Body of pancreas (tissue), 4 donors: ENCODE data around the gene CEP19. TPM values are rescaled to one million over a fixed set of nuclear protein-coding genes. Genes with fewer than 3 reads are reported as not detected.

Experiments
- ATAC-seq: fragments of 150-250 bp; one replicate; pipeline ENCODE4 v1.9.1; 2016
- DNase-seq, 4 donors: peaks; one replicate each; pipeline ENCODE4 v3.0.0-alpha.2; 2019
- H3K27ac ChIP-seq, 4 donors: fragments of 200-600 bp; sonication (generic); 1 replicate in 3 of 4; 2 replicates in 1 of 4; pipeline versions ENCODE4 v1.5.1 to v1.6.1; 2016 to 2019; ENCODE audit warnings: mild to moderate bottlenecking in 1 of 4, mixed read lengths in 1 of 4, moderate library complexity in 1 of 4
- H3K27me3 ChIP-seq, 2 donors: fragments of 200-600 bp; sonication (generic); one replicate each; pipeline ENCODE4 v1.6.0; 2016; ENCODE audit warnings: mild to moderate bottlenecking in 1 of 2
- H3K36me3 ChIP-seq, 2 donors: fragments of 200-600 bp; sonication (generic); replicated peaks in 1 of 2; 2 replicates each; pipeline ENCODE4 v1.5.1; 2016; ENCODE audit warnings: low read depth in 2 of 2; ENCODE audit not compliant: insufficient read depth in 1 of 2
- H3K4me1 ChIP-seq: fragments of 200-600 bp; sonication (generic); one replicate; pipeline ENCODE4 v1.6.0; 2016
- H3K4me3 ChIP-seq, 2 donors: fragments of 200-600 bp; sonication (generic); 1 replicate in 1 of 2; 2 replicates in 1 of 2; pipeline ENCODE4 v1.5.1; 2016 to 2019
- H3K9me3 ChIP-seq, 3 donors: fragments of 200-600 bp; sonication (generic); 1 replicate in 2 of 3; 2 replicates in 1 of 3; pipeline ENCODE4 v1.5.1; 2016
- POLR2A ChIP-seq, 3 donors: fragments of 450-650 bp; IDR thresholded peaks; one replicate each; pipeline ENCODE4 v1.6.1; 2016; ENCODE audit warnings: antibody characterized with exemption in 3 of 3, mild to moderate bottlenecking in 2 of 3
- WGBS, 2 donors: methylation state at CpG; one replicate each; pipeline ENCODE4 v1.1.5; 2017; 5-methylcytosine and 5-hydroxymethylcytosine counted together
- intact Hi-C: fragments of 100-400 bp; cut with DNase I; formaldehyde crosslinking; loops from one replicate; pipeline ENCODE4 v1.15.1; 2023
- total RNA-seq, 2 donors: library from RNA; depleted of rRNA; stranded (reverse); fragments of >200 nt; gene quantifications; one replicate each; pipeline ENCODE4 v1.1.0, GENCODE V29; 2016
- TF ChIP-seq, protein P1 (sequence below), 7 experiments: fragments of 450-650 bp in 4 of 7; fragments of 200-600 bp in 3 of 7; sonication (generic) in 3 of 7; IDR thresholded peaks; one replicate each; pipeline ENCODE4 v1.5.1; 2016 to 2019; ENCODE audit warnings: antibody characterized with exemption in 7 of 7

Gene CEP19
- total RNA-seq, 2 donors from 2014 or later, result 0.78 TPM; not detected in 1

DNA sequence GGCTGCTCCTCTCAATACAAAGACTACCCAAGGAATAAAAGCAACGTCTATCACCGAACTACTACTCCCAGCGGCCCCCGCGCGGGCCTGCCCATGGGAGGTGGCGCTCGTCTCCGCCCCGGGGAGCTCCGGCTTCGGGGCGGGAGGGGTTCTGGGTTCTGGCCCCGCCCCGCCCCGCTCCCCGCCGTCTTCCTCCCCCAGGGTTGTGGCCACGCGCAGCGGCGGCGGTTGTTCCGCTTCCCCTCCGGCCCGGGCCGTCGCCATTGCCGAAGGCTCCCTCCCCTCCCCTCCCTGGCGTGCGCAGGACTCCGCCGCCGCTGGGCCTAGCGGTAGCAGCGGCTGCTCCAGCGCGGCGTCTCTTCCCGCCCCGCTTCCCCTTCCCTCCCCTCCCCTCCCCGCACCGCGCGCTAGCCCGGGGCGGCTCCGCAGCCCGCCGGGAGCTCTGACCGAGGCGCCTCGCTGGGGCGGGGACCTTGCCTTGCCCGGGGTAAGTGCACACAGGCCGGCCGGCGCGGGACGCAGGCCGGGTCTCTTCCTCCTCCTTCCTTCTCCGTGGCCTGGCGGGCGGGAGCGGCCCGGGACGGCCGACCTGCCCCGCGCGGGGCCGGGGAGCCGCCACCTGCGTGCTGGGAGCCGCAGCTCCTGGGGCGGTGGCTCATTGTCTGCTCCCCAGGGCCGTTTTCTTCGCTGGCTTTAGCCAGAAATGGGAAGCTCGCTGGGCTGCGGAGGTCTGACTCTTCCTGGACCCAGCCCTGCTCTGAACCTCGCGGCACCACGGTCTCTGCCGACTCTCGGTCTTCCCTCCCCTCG, 27.8 kb upstream of the CEP19 start, which contains the start of gene PAK2:
Gene PAK2 (plus strand): TSS at position 187 of the 810 bp plus-strand sequence. CDS start 42,790 bp downstream, outside the sequence.
- WGBS, 2 donors, result 0 to 1% methylated on average over 9 to 33 of the region's 86 CpGs
- Histone ChIP-seq H3K9me3 (no peaks in the 10 kb centered on the region), H3K4me3 (peak within 1 kb of the TSS; percentile 82 to 98), H3K36me3 (no peaks in the 10 kb centered on the region), H3K27me3 (no peaks in the 10 kb centered on the region), H3K4me1 (peaks cover 10% of the 10 kb centered on the region), H3K27ac (peak within 1 kb of the TSS; percentile 89 to 99 (median 94))
- DNase-seq (peak; percentile 88 to 93 (median 90)), ATAC-seq (peak; percentile 88)
- intact Hi-C loops, result no loop called here
- TF ChIP-seq POLR2A (IDR thresholded peaks at IDR 0.05), result peak; percentile 37 to 67 (median 67)
- TF ChIP-seq, protein P1, sequence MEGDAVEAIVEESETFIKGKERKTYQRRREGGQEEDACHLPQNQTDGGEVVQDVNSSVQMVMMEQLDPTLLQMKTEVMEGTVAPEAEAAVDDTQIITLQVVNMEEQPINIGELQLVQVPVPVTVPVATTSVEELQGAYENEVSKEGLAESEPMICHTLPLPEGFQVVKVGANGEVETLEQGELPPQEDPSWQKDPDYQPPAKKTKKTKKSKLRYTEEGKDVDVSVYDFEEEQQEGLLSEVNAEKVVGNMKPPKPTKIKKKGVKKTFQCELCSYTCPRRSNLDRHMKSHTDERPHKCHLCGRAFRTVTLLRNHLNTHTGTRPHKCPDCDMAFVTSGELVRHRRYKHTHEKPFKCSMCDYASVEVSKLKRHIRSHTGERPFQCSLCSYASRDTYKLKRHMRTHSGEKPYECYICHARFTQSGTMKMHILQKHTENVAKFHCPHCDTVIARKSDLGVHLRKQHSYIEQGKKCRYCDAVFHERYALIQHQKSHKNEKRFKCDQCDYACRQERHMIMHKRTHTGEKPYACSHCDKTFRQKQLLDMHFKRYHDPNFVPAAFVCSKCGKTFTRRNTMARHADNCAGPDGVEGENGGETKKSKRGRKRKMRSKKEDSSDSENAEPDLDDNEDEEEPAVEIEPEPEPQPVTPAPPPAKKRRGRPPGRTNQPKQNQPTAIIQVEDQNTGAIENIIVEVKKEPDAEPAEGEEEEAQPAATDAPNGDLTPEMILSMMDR (IDR thresholded peaks at IDR 0.05), result peak in 2 of 7 experiments; percentile 1 to 11

DNA sequence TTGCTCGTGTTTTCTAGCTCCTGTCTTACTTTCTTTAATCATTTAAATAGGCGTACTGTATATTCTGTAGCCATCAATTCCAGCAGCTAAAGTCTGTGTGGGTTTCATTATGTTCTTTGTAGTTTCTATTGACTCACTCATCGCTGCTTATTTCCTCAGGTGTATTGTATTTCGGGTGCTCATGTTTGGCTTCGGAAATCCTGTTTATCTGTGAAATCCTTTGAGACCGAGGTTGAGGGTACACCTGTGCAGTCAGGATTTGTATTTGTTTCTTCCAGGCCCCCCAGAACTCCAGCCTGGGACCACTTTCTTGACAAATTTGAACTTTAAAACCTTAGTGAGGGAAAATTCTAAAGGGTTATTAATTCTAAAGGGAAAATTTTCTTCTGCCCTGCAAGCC, 25.6 kb upstream of the CEP19 start:
- WGBS, 2 donors, result 84 to 90% methylated on average over 6 of the region's 6 CpGs
- Histone ChIP-seq H3K4me3 (no peak overlapping the region), H3K27ac (no peak overlapping the region), H3K9me3 (no peaks in the 10 kb centered on the region), H3K27me3 (no peaks in the 10 kb centered on the region), H3K4me1 (peaks cover 10% of the 10 kb centered on the region), H3K36me3 (no peaks in the 10 kb centered on the region)
- TF ChIP-seq, protein P1 (IDR thresholded peaks at IDR 0.05), result no peak
- TF ChIP-seq POLR2A (IDR thresholded peaks at IDR 0.05), result no peak
- intact Hi-C loops, result no loop called here
- DNase-seq, result no peak
- no peak for ATAC-seq

DNA sequence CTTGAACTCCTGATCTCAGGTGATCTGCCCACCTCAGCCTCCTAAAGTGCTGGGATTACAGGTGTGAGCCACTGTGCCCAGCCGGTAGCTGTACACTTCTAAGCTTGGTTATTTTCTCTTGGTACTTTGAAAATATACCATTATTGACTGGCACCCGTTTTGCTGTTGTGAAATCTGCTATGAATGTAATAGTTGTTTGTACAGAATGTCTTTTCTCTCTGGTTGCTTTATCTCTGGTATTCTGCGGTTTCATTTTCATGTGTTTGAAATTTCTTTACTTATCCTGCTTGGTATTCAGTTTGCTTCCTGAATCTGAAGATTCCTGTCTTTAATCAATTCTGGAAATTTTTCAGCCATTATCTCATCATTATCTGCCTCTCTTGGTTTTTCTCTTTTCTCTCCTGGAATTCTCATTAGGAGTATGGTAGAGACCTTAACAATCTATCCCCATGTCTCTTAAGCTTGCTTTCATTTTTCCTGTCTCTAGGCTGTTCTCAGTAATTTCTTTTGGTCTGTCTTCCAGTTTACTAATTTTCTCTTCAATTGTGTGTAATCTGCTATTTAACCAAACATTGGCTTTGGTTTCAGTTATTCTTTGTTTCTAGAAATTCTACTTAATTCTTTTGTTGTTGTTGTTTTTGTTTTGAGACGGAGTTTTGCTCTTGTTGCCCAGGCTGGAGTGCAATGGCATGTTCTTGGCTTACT, 24.8 kb upstream of the CEP19 start:
- Histone ChIP-seq H3K27ac (no peak overlapping the region), H3K4me1 (peaks cover 6% of the 10 kb centered on the region), H3K4me3 (no peak overlapping the region), H3K9me3 (no peaks in the 10 kb centered on the region), H3K36me3 (no peaks in the 10 kb centered on the region), H3K27me3 (no peaks in the 10 kb centered on the region)
- ATAC-seq, result no peak
- no peak for DNase-seq
- WGBS, 2 donors, result 86 to 98% methylated on average over 4 of the region's 4 CpGs
- TF ChIP-seq, protein P1 (IDR thresholded peaks at IDR 0.05), result no peak
- TF ChIP-seq POLR2A (IDR thresholded peaks at IDR 0.05), result no peak
- intact Hi-C loops, result no loop called here

DNA sequence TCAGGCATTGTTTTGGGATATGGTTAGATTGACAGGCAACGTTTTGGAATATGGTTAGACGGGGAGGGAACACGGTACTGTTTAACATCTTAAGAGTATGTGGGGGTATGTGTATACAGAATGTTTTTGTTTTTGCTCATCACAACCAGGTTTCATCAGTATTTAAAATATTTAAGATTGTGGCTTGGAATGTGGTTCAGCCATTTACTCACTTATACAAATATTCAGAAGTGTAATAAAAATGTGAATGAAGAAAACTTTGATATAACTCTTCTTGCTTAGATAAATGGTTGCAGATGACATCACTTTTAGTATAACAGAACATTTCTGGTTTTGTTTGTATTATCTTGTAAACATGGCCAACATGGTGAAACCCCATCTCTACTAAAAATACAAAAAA, 23.7 kb upstream of the CEP19 start:
- Histone ChIP-seq H3K27me3 (no peaks in the 10 kb centered on the region), H3K27ac (no peak overlapping the region), H3K9me3 (no peaks in the 10 kb centered on the region), H3K4me1 (no peaks in the 10 kb centered on the region), H3K36me3 (no peaks in the 10 kb centered on the region), H3K4me3 (no peak overlapping the region)
- DNase-seq (no peak), ATAC-seq (no peak)
- TF ChIP-seq POLR2A (IDR thresholded peaks at IDR 0.05), result no peak
- intact Hi-C loops, result no loop called here
- 90 to 94% methylated on average over 3 of the region's 3 CpGs for WGBS, 2 donors
